Measurements from ENCODE around the gene TCF15. TPM values are rescaled to one million over a fixed set of nuclear protein-coding genes. Genes with fewer than 3 reads are reported as not detected.

TCF15 gene
- total RNA-seq, 1 experiment from 2014 or later: 0.40 TPM

- Histone ChIP-seq H3K27me3 (ENCODE audit: low read length) (0 out of 2 replicates have a peak, but pooled peaks cover under 1% of the 10 kb centered on the region), H3K79me2 (ENCODE audit: low read length) (no peaks in the 10 kb centered on the region), H2AFZ (ENCODE audit: low read length) (no peak overlapping the region), H4K20me1 (ENCODE audit: low read length) (no peaks in the 10 kb centered on the region), H3K9me2 (replicated peaks; ENCODE audit: low read length) (no peaks in the 10 kb centered on the region), H3K4me1 (ENCODE audit: insufficient read depth, low read length) (no peaks in the 10 kb centered on the region), H3K9me3 (ENCODE audit: low read length) (no peaks in the 10 kb centered on the region), H3K36me3 (ENCODE audit: low read depth, low read length) (no peaks in the 10 kb centered on the region), H3K27ac (ENCODE audit: low read length) (no peak overlapping the region), H3K4me3 (ENCODE audit: low read length) (no peak overlapping the region), H3K4me2 (ENCODE audit: low read length) (no peak overlapping the region), H3K9ac (ENCODE audit: low read length) (no peak overlapping the region), H3F3A (ENCODE audit: low read length, unreplicated experiment) (no peaks in the 10 kb centered on the region)
- BruUV-seq (replicated peaks): no TSS peak
- ATAC-seq (no peak), DNase-seq (no peak)
- ChIA-PET POLR2A (ENCODE audit: unreplicated experiment) (no interaction called here), CTCF (interaction anchor here (1.5 kb wide), 1 partner anchor 90 kb away, joined by 3 read pairs; no protein-coding TSS in a partner anchor)
- intact Hi-C loops (cut with micrococcal nuclease): no loop called here
- no peak for TF ChIP-seq EZH2phosphoT487 (IDR thresholded peaks at IDR 0.05; ENCODE audit: borderline replicate concordance, low read length)
- TF ChIP-seq EZH2 (IDR thresholded peaks at IDR 0.05; ENCODE audit: low read length, unreplicated experiment): no peak
- TF ChIP-seq CTCF (conservative IDR thresholded peaks at IDR 0.05; ENCODE audit: low read depth, low read length): no peak
Measured at GRCh38 chr20:555976-556385, 54.1 kb downstream of the TCF15 start.

Other genes with a start within 250 kb of the TCF15 start
- 160 and 193 TPM in 2 replicates for gene TRIB3, start 229.5 kb downstream of the TCF15 start, total RNA-seq (2014; rRNA removed)
- 115 and 137 TPM in 2 replicates for gene RBCK1, start 202.0 kb downstream of the TCF15 start, total RNA-seq (2014; rRNA removed)
- gene TBC1D20, start 147.8 kb downstream of the TCF15 start, total RNA-seq (2014; rRNA removed): 24.2 and 26.3 TPM in 2 replicates
- gene CSNK2A1, start 66.5 kb downstream of the TCF15 start, total RNA-seq (2014; rRNA removed): 147 and 161 TPM in 2 replicates
- gene SRXN1, start 42.9 kb upstream of the TCF15 start, total RNA-seq (2014; rRNA removed): 99.3 and 105 TPM in 2 replicates
- gene SCRT2, start 65.5 kb upstream of the TCF15 start, total RNA-seq (2014; rRNA removed): not detected in 2 replicates
- 4.2 and 5.9 TPM in 2 replicates for gene SLC52A3, start 158.2 kb upstream of the TCF15 start, total RNA-seq (2014; rRNA removed)
- 23.0 and 28.4 TPM in 2 replicates for gene FAM110A, start 223.4 kb upstream of the TCF15 start, total RNA-seq (2014; rRNA removed)